HG03139 (cell line): ENCODE results near the gene AGXT.

Experiments used
- ATAC-seq: cut with Tn5 transposase; IDR thresholded peaks from one replicate; pipeline ENCODE4 v1.9.1; 2021; ENCODE audit not compliant: unreplicated experiment

The AGXT gene

DNA sequence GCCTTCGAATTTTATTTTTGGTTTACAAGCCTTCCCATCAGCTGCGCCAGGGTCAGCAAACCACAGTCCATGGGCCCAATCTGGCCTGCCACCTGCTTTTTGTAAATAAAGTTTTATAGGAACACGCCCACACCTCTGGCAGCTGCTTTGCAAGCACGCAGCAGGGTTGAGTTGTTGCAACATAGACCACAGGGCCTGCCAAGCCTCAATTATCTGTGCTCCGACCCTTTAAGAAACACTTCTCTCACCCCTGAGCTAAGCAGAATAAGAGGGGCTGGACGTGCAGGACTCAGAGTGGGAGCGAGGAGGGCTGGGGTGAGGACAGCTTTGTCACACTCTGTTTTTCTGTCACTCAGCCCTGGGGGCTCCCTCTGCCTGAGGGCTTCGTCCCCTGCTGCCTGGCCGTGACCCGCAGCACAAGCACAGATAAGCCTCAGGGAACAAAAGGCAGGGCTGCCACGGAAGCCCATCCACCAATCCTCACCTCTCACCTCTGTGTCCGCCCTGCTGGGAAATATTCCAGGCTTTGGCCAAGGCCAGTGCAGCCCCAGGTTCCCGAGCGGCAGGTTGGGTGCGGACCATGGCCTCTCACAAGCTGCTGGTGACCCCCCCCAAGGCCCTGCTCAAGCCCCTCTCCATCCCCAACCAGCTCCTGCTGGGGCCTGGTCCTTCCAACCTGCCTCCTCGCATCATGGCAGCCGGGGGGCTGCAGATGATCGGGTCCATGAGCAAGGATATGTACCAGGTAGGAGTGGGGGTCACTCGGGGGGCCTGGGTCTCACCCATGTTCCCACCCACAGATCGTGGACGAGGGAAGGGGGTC is at the start of gene AGXT:
TSS of gene AGXT (plus strand) at position 539 of the 823 bp plus-strand sequence. CDS start at position 581, 42 bp downstream.
- ATAC-seq, result no peak

- ATAC-seq, result no peak
Observed at GRCh38 chr2:240819126-240819857, 49.3 kb upstream of the AGXT start.

DNA sequence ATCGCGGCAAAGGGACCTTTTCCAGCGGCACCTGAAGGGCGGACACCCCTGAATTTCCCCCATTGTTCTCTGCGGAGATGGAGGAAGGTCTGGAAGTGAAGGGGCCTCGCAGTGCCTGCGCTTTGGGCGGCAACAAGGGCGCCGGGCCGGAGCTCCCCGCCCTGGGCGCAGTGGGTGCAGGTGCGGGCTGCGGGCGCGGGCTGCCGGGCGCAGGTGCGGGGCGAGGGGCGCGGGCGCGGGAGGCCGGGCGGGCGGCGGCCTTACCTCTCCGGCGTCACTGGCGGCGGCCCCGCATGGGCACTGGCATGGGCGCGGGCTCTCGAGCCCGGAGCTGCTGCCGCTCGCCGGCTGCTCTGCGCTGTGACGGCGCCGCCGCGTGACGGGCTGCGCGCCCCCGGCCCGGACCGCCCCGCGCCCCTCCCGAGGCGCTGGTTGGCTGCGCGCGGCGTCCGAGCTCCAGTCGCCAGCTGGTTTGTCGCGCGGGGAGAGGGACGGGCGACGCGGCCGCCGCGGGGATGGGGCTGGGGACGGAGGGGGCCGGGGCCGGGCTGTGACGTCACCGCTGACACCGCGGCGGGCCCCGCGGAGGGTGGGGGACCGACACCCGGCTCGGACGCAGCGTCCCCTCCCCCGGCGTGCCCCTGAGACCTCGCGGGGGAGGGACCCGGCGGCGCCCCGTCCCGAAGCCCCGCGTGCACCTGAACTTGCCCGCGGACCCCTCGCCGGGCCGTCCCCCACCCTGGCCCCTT is 48.6 kb upstream of the AGXT start, which contains the start of gene KIF1A:
TSS of gene KIF1A (minus strand) at position 362 of the 749 bp plus-strand sequence. CDS start 22,467 bp downstream, outside the sequence.
- no peak for ATAC-seq

GRCh38 chr2:240820607-240821428 is 47.8 kb upstream of the AGXT start:
- ATAC-seq, result no peak

- no peak for ATAC-seq
Observed at GRCh38 chr2:240821429-240821778, 47.2 kb upstream of the AGXT start.

GRCh38 chr2:240822280-240822847 is 46.3 kb upstream of the AGXT start:
- ATAC-seq, result no peak

DNA sequence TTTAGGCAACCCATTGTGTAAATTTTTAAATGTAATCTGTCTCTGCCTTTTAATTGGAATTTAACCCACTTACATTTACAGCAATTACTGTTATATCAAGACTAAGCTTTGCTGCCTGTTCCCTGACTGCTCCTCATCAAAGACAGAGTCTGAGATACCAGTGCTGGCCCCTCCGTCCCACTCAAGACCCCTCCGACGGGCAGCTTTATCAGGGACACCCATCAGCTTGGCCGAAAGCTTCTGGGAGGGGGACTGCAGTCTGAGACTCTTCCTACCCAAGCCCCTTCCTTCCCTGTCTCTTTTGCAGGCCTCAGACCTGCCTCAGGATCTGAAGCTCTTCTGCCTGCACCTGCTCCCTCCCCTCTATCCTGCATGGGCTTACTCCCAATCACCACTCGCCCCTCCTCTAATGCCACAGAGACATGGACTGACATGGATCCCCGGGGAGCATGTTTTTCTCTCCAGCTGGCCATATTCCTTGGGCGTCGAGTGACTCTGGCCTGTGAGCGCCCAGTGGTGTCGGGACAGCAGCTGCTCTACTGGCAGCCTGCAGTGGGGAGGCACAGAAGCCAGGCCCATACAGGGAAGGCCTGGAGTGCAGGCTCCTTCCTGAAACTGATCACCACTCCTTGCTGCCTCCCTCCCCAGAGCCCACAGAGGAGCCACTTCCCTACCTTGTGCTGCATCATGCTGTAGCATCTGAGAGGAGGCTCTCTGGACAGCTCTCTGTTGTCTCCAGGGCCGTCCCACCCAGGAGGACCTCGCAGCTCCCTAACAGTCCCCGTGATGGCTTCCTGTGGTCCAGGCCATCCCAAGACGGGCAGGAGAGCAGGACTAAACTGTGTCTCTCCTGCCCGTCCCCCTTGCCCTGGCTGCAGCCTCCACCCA is 44.9 kb upstream of the AGXT start:
- ATAC-seq, result no peak

GRCh38 chr2:240825476-240825875 is 43.1 kb upstream of the AGXT start:
- no peak for ATAC-seq

DNA sequence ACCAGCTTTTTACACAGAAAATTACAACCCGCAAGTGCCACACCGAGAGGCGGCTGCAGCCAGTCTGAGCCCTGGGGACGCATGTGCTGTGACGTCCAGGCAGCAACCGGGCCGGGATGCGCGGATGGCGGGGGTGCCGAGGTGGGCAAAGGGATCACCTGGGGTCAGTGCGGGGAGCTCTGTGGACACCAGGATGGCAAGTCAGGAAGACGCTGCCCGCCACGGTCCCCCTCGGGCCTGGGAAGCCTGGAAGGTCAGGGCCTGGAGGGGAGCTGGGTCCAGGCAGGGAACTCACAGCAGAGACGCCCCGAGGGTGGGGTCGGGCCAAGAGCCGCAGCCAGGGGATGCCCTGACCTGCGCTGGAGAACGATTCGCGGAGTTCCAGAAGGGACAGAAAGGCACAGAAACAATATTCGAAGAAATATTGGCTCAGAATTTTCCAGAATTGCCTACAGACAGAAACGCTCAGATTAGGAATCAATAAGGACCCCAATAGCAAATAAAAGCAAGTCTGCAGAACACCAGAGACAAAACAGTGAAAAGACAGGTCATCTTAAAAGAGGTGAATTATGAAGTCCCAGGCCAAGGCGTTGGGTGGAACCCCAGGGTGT is 36.9 kb upstream of the AGXT start:
- ATAC-seq, result no peak

DNA sequence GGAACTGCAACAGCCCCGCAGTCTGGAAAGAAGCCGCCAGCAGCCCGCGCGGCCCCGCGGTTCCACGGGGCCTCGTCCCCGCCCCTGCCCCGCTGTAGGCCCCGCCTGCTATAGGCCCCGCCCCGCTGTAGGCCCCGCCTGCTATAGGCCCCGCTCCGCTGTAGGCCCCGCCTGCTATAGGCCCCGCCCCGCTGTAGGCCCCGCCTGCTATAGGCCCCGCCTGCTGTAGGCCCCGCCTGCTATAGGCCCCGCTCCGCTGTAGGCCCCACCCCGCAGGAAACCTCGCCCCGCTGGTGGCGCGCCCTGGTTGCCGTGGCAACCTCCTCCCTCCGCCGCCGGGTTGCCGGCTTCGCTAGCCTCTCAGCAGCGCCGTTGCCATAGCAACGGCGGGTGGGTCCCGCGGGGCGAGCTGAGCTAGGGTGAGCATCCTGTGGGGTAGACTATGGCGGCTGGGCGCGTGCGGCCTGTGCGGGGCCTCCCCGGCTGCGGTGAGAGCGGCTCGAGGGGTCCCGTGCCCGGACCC is 36.4 kb upstream of the AGXT start:
- peak; percentile 84 for ATAC-seq

- ATAC-seq, result no peak
Observed at GRCh38 chr2:240832921-240833494, 35.6 kb upstream of the AGXT start.

DNA sequence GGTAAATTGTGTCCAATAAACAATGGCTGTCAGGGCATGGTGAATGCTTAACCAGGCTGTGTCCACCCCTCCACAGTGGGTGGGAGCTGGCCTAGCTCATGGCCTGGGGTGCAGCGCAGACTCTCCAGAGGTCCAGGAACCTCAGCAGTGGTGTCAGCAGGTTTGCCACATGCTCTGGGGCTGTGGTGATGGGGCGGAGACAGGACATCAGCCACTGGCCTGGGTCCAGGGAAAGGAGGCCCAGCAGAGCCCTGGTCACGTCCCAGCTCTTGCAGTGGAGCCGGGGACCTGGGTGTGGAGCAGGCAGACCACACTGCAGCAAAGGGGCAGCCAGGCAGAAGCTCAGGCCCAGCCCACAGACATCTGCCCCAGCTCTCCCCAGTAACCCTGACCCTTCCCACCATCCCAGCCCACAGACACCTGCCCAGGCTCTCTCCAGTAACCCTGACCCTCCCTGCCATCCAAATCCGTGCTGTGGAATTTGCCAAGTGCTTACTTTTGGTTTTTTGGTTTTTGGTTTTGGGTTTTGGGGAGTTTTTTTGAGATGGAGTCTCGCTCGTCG is 34.8 kb upstream of the AGXT start:
- ATAC-seq, result no peak

GRCh38 chr2:240834377-240834975 is 34.1 kb upstream of the AGXT start:
- no peak for ATAC-seq

- no peak for ATAC-seq
Observed at GRCh38 chr2:240835528-240835927, 33.1 kb upstream of the AGXT start.

GRCh38 chr2:240836781-240837467 is 31.7 kb upstream of the AGXT start:
- ATAC-seq, result no peak

DNA sequence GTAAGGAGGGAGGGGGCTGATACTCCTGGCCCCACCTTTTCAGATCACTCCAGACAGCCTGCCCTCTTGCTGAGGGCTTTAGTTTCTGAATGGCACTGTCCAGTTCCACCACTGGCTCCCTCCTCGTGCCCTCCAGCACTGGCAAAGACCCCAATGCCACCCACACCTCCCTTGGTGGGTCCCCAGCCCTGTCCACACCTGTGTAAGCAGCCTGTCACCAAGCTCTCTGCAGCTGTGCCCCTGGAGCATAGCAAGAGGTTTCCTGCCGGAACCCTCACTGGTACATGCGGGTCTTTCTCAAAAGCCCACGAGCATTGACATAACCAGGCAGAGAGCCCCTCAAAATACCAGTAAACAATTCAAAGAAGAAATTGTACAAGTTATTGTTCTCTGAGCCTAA is 31.0 kb upstream of the AGXT start:
- no peak for ATAC-seq
